Liver (tissue), 9 donors: ENCODE data around the gene GSTA3. TPM values are rescaled to one million over a fixed set of nuclear protein-coding genes. Genes with fewer than 3 reads are reported as not detected.

Experiments used
- DNase-seq: peaks from one replicate; pipeline ENCODE4 v3.0.0-alpha.2; 2017; ENCODE audit warnings: low spot score
- H3K27ac ChIP-seq, 2 donors: one replicate each; pipeline ENCODE4 v1.7.0; 2013; ENCODE audit warnings: inconsistent platforms in 2 of 2, low read length in 2 of 2, control low read depth in 1 of 2, low read depth in 1 of 2, mild to moderate bottlenecking in 1 of 2
- H3K27me3 ChIP-seq, 4 donors: one replicate each; pipeline versions ENCODE4 v1.6.1 to v1.7.0; 2013; ENCODE audit warnings: low read length in 3 of 4, inconsistent platforms in 1 of 4, mild to moderate bottlenecking in 1 of 4, moderate library complexity in 1 of 4; ENCODE audit not compliant: control insufficient read depth in 4 of 4, insufficient read depth in 4 of 4
- H3K36me3 ChIP-seq, 4 donors: one replicate each; pipeline versions ENCODE4 v1.6.1 to v1.7.0; 2013; ENCODE audit warnings: low read length in 3 of 4, mild to moderate bottlenecking in 3 of 4, low read depth in 1 of 4, moderate library complexity in 1 of 4; ENCODE audit not compliant: control insufficient read depth in 4 of 4, insufficient read depth in 3 of 4
- H3K4me1 ChIP-seq, 4 donors: one replicate each; pipeline versions ENCODE4 v1.6.1 to v1.7.0; 2013; ENCODE audit warnings: low read length in 3 of 4, mild to moderate bottlenecking in 3 of 4, moderate library complexity in 1 of 4; ENCODE audit not compliant: control insufficient read depth in 4 of 4, insufficient read depth in 4 of 4
- H3K4me3 ChIP-seq, 3 donors: one replicate each; pipeline versions ENCODE4 v1.6.1 to v1.7.0; 2013; ENCODE audit warnings: low read length in 3 of 3, control low read depth in 1 of 3, low read depth in 1 of 3, mild to moderate bottlenecking in 1 of 3
- H3K9ac ChIP-seq, 2 donors: one replicate each; pipeline ENCODE4 v1.7.0; 2013; ENCODE audit warnings: low read length in 2 of 2, mild to moderate bottlenecking in 2 of 2, moderate library complexity in 2 of 2, control low read depth in 1 of 2, low read depth in 1 of 2
- H3K9me3 ChIP-seq, 4 donors: one replicate each; pipeline versions ENCODE4 v1.6.1 to v1.7.0; 2013; ENCODE audit warnings: low read length in 3 of 4; ENCODE audit not compliant: control insufficient read depth in 4 of 4
- EGR1 ChIP-seq, 2 donors: IDR thresholded peaks; 2 replicates each; pipeline ENCODE4 v1.6.1; 2016 to 2018; ENCODE audit warnings: antibody characterized with exemption in 2 of 2, low read depth in 2 of 2
- FOXA1 ChIP-seq: IDR thresholded peaks from 2 replicates; pipeline ENCODE4 v1.6.1; 2016; ENCODE audit warnings: antibody characterized with exemption
- FOXA2 ChIP-seq: IDR thresholded peaks from 2 replicates; pipeline ENCODE4 v1.6.1; 2016; ENCODE audit warnings: antibody characterized with exemption
- GABPA ChIP-seq, 2 donors: IDR thresholded peaks in 1 of 2; conservative IDR thresholded peaks in 1 of 2; 2 replicates each; pipeline ENCODE4 v1.6.1; 2016; ENCODE audit warnings: antibody characterized with exemption in 2 of 2, mild to moderate bottlenecking in 1 of 2, moderate library complexity in 1 of 2
- HNF4A ChIP-seq, 2 donors: conservative IDR thresholded peaks; 2 replicates each; pipeline ENCODE4 v1.6.1; 2016; ENCODE audit warnings: antibody characterized with exemption in 2 of 2, mild to moderate bottlenecking in 2 of 2
- HNF4G ChIP-seq: IDR thresholded peaks from 2 replicates; pipeline ENCODE4 v1.6.1; 2016; ENCODE audit warnings: antibody characterized with exemption
- JUND ChIP-seq, 2 donors: IDR thresholded peaks; 2 replicates each; pipeline ENCODE4 v1.6.1; 2016; ENCODE audit warnings: antibody characterized with exemption in 2 of 2
- NR2F2 ChIP-seq: IDR thresholded peaks from 2 replicates; pipeline ENCODE4 v1.6.1; 2016; ENCODE audit warnings: antibody characterized with exemption
- RAD21 ChIP-seq, 2 donors: IDR thresholded peaks; 2 replicates each; pipeline ENCODE4 v1.6.1; 2016; ENCODE audit warnings: antibody characterized with exemption in 2 of 2, mild to moderate bottlenecking in 2 of 2
- SP1 ChIP-seq: IDR thresholded peaks from 2 replicates; pipeline ENCODE4 v1.6.1; 2018; ENCODE audit warnings: antibody characterized with exemption, mild to moderate bottlenecking
- TAF1 ChIP-seq: conservative IDR thresholded peaks from 2 replicates; pipeline ENCODE4 v1.6.1; 2016; ENCODE audit warnings: antibody characterized with exemption, mild to moderate bottlenecking
- YY1 ChIP-seq: IDR thresholded peaks from 2 replicates; pipeline ENCODE4 v1.6.1; 2016; ENCODE audit warnings: antibody characterized with exemption, mild to moderate bottlenecking
- WGBS: extraction: QIAGEN DNeasy Blood & Tissue Kit; methylation state at CpG from one replicate; pipeline ENCODE4 v1.1.7; 2013; 5-methylcytosine and 5-hydroxymethylcytosine counted together
- polyA plus RNA-seq, 2 donors: library from polyadenylated mRNA; stranded (reverse) in 1 of 2; unstranded in 1 of 2; fragments of 200-250 nt in 1 of 2; fragments of >200 nt in 1 of 2; fragmentation: Nextera tagmentation in 1 of 2; extraction: Ambion mirVana in 1 of 2; gene quantifications; one replicate each; pipeline versions ENCODE4 v1.2.1 to v1.2.3, GENCODE V29; 2013 to 2015
- total RNA-seq, 2 donors: library from RNA; depleted of rRNA; stranded (reverse); fragments of >200 nt; gene quantifications; one replicate each; pipeline ENCODE4 v1.2.3, GENCODE V29; 2014
- TF ChIP-seq, protein P1 (sequence below): IDR thresholded peaks from 2 replicates; pipeline ENCODE4 v1.6.1; 2016; ENCODE audit warnings: antibody characterized with exemption, mild to moderate bottlenecking
- TF ChIP-seq, protein P2 (sequence below): IDR thresholded peaks from 2 replicates; pipeline ENCODE4 v1.6.1; 2016; ENCODE audit warnings: antibody characterized with exemption
- TF ChIP-seq, protein P3 (sequence below): IDR thresholded peaks from 2 replicates; pipeline ENCODE4 v1.6.1; 2016; ENCODE audit warnings: antibody characterized with exemption
- donor health status: healthy.
- donor health status: healthy.
- donor health status: healthy.
- donor health status: healthy.
- donor health status: healthy.

The GSTA3 gene
- total RNA-seq (not detected), polyA plus RNA-seq (not detected)

DNA sequence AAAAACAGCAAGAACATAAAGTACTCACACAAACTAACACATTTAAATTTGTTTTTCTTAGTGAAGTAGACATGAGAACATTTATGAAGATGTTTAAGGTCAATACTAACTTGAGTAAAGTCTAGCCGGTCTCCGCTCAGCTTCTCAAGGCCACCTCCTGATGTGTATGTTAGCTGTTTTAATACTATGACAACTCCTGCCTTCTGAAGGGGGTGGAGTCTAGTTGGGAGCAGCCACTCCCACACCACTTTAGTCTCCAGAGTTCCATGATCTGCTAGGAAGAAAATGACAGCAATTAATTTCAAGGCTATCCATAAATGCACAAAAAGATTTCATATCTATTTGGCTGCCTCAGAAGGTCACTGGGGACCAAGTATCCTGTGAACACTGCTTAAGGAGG lies at the start of gene GSTA3:
TSS of gene GSTA3 (minus strand) at position 168 of the 400 bp plus-strand sequence. CDS start 3,864 bp downstream, outside the sequence.
- no peak for DNase-seq
- WGBS: 95% methylated on average over 2 of the region's 2 CpGs
- no peak within 1 kb of the TSS for H3K27ac ChIP-seq
- H3K9ac ChIP-seq: no peak within 1 kb of the TSS
- H3K36me3 ChIP-seq: no peaks in the 10 kb centered on the region
- no peaks in the 10 kb centered on the region for H3K4me1 ChIP-seq
- no peaks in the 10 kb centered on the region for H3K27me3 ChIP-seq
- H3K4me3 ChIP-seq: no peak within 1 kb of the TSS
- TF ChIP-seq EGR1 (IDR thresholded peaks at IDR 0.05; ENCODE audit: low read depth in 2 of 2) (no peak), HNF4A (conservative IDR thresholded peaks at IDR 0.05) (no peak), SP1 (no peak), JUND (IDR thresholded peaks at IDR 0.05) (no peak)
- TF ChIP-seq, protein P1, sequence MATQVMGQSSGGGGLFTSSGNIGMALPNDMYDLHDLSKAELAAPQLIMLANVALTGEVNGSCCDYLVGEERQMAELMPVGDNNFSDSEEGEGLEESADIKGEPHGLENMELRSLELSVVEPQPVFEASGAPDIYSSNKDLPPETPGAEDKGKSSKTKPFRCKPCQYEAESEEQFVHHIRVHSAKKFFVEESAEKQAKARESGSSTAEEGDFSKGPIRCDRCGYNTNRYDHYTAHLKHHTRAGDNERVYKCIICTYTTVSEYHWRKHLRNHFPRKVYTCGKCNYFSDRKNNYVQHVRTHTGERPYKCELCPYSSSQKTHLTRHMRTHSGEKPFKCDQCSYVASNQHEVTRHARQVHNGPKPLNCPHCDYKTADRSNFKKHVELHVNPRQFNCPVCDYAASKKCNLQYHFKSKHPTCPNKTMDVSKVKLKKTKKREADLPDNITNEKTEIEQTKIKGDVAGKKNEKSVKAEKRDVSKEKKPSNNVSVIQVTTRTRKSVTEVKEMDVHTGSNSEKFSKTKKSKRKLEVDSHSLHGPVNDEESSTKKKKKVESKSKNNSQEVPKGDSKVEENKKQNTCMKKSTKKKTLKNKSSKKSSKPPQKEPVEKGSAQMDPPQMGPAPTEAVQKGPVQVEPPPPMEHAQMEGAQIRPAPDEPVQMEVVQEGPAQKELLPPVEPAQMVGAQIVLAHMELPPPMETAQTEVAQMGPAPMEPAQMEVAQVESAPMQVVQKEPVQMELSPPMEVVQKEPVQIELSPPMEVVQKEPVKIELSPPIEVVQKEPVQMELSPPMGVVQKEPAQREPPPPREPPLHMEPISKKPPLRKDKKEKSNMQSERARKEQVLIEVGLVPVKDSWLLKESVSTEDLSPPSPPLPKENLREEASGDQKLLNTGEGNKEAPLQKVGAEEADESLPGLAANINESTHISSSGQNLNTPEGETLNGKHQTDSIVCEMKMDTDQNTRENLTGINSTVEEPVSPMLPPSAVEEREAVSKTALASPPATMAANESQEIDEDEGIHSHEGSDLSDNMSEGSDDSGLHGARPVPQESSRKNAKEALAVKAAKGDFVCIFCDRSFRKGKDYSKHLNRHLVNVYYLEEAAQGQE: no peak
- TF ChIP-seq, protein P2, sequence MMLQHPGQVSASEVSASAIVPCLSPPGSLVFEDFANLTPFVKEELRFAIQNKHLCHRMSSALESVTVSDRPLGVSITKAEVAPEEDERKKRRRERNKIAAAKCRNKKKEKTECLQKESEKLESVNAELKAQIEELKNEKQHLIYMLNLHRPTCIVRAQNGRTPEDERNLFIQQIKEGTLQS: no peak
- H3K9me3 ChIP-seq: no peaks in the 10 kb centered on the region

DNA sequence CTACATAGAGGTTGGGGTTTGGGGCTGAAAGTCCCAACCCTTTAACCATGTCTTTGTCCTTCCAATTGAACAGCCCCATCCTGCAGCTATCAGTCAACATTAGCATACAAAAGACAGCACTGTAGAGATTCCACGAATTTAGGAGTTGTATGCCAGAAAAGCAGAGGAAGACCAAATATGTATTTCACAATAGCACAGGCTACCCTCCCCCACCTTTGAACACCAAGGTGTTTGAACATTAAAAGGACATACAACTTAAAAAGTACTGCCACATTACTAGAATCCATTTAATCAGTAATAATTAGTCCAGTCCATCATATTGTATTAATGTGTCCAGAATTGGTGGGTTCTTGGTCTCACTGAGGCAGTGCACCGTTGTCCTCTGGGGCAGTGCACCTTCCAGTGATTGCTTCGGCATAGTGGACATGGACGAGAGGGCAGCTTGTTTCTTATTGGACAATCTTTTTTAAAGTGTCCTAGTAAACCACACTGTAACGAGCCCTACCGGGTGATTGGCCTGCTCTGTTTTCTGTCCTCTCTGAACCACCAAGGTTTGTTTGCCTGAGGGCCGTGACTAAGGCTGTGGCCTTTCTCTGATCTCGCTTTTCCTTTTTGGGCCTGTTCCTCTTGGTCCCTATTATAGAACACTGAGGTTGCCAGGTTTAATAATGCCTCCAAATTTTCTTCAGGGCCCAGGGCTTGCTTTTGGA lies 49.2 kb upstream of the GSTA3 start:
- WGBS: 82% methylated on average over 8 of the region's 8 CpGs
- DNase-seq: no peak
- no peaks in the 10 kb centered on the region for H3K36me3 ChIP-seq
- H3K4me1 ChIP-seq: no peaks in the 10 kb centered on the region
- H3K9ac ChIP-seq: no peak overlapping the region
- no peaks in the 10 kb centered on the region for H3K27me3 ChIP-seq
- no peak for TF ChIP-seq YY1
- TF ChIP-seq HNF4A (conservative IDR thresholded peaks at IDR 0.05): no peak
- TF ChIP-seq HNF4G: no peak
- no peak overlapping the region for H3K27ac ChIP-seq
- no peak overlapping the region for H3K4me3 ChIP-seq
- no peaks in the 10 kb centered on the region for H3K9me3 ChIP-seq

DNA sequence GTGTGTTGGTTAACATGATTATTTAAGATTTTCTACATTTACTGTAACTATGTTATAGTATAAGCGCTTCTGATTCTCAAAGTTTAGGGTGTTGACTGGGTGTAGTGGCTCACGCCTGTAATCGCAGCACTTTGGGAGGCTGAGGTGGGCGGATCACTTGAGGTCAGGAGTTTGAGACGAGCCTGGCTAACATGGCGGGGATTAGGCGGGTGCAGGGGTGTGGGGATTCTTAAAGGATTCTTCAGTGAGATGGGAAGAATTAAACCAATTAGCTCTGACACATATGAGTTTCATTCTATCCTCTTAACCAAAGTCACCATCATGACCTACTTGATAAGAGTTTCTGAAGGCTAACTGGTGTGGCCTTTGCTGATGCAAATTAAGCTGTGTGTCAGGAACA lies 46.4 kb upstream of the GSTA3 start:
- Histone ChIP-seq H3K9ac (no peak overlapping the region), H3K4me1 (no peaks in the 10 kb centered on the region), H3K27me3 (no peaks in the 10 kb centered on the region), H3K36me3 (no peaks in the 10 kb centered on the region), H3K9me3 (no peaks in the 10 kb centered on the region), H3K4me3 (no peak overlapping the region), H3K27ac (no peak overlapping the region)
- WGBS: 97% methylated on average over 7 of the region's 7 CpGs
- TF ChIP-seq SP1 (no peak), NR2F2 (no peak), TAF1 (no peak), EGR1 (IDR thresholded peaks at IDR 0.05; ENCODE audit: low read depth in 2 of 2) (no peak), FOXA1 (no peak), GABPA (IDR thresholded peaks at IDR 0.05 in 1 of 2, conservative IDR thresholded peaks at IDR 0.05 in 1 of 2) (no peak), JUND (IDR thresholded peaks at IDR 0.05) (no peak), RAD21 (IDR thresholded peaks at IDR 0.05) (no peak), FOXA2 (no peak), HNF4G (no peak), YY1 (no peak), HNF4A (conservative IDR thresholded peaks at IDR 0.05) (no peak)
- TF ChIP-seq, protein P1: no peak
- TF ChIP-seq, protein P2: no peak
- TF ChIP-seq, protein P3, sequence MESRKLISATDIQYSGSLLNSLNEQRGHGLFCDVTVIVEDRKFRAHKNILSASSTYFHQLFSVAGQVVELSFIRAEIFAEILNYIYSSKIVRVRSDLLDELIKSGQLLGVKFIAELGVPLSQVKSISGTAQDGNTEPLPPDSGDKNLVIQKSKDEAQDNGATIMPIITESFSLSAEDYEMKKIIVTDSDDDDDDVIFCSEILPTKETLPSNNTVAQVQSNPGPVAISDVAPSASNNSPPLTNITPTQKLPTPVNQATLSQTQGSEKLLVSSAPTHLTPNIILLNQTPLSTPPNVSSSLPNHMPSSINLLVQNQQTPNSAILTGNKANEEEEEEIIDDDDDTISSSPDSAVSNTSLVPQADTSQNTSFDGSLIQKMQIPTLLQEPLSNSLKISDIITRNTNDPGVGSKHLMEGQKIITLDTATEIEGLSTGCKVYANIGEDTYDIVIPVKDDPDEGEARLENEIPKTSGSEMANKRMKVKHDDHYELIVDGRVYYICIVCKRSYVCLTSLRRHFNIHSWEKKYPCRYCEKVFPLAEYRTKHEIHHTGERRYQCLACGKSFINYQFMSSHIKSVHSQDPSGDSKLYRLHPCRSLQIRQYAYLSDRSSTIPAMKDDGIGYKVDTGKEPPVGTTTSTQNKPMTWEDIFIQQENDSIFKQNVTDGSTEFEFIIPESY: no peak
- DNase-seq: no peak
